ENCODE results near the gene IGSF5.

The IGSF5 gene

GRCh38 chr21:39763272-39763970 lies 18.4 kb downstream of the IGSF5 start:
- no peak for TF ChIP-seq CTCF (conservative IDR thresholded peaks at IDR 0.05; ENCODE audit: low read depth, low read length)
- H3K4me3 ChIP-seq (ENCODE audit: low read depth, low read length) = no peak overlapping the region
- peak; percentile 2 for DNase-seq (ENCODE audit: low read depth)

GRCh38 chr21:39774227-39774626 lies 29.2 kb downstream of the IGSF5 start:
- no peak overlapping the region for H3K4me3 ChIP-seq (ENCODE audit: low read depth, low read length)
- no peak for TF ChIP-seq CTCF (conservative IDR thresholded peaks at IDR 0.05; ENCODE audit: low read depth, low read length)
- DNase-seq (ENCODE audit: low read depth) = no peak

- no peak for DNase-seq (ENCODE audit: low read depth)
- no peak for TF ChIP-seq CTCF (conservative IDR thresholded peaks at IDR 0.05; ENCODE audit: low read depth, low read length)
- no peak overlapping the region for H3K4me3 ChIP-seq (ENCODE audit: low read depth, low read length)
Observed at GRCh38 chr21:39775816-39776215, 30.8 kb downstream of the IGSF5 start.

- peak; percentile 8 for DNase-seq (ENCODE audit: low read depth)
- H3K4me3 ChIP-seq (ENCODE audit: low read depth, low read length) = no peak overlapping the region
- no peak for TF ChIP-seq CTCF (conservative IDR thresholded peaks at IDR 0.05; ENCODE audit: low read depth, low read length)
Observed at GRCh38 chr21:39776589-39776988, 31.6 kb downstream of the IGSF5 start.

- no peak for TF ChIP-seq CTCF (conservative IDR thresholded peaks at IDR 0.05; ENCODE audit: low read depth, low read length)
- no peak for DNase-seq (ENCODE audit: low read depth)
- H3K4me3 ChIP-seq (ENCODE audit: low read depth, low read length) = no peak overlapping the region
Observed at GRCh38 chr21:39781331-39781730, 36.3 kb downstream of the IGSF5 start.

- peak; percentile 61 for DNase-seq (ENCODE audit: low read depth)
- peak; percentile 59 for TF ChIP-seq CTCF (conservative IDR thresholded peaks at IDR 0.05; ENCODE audit: low read depth, low read length)
- no peak overlapping the region for H3K4me3 ChIP-seq (ENCODE audit: low read depth, low read length)
Observed at GRCh38 chr21:39788383-39788782, 43.4 kb downstream of the IGSF5 start.

- no peak for DNase-seq (ENCODE audit: low read depth)
- no peak for TF ChIP-seq CTCF (conservative IDR thresholded peaks at IDR 0.05; ENCODE audit: low read depth, low read length)
- no peak overlapping the region for H3K4me3 ChIP-seq (ENCODE audit: low read depth, low read length)
Observed at GRCh38 chr21:39796466-39796865, 51.5 kb downstream of the IGSF5 start.
